ENCODE data around the gene C6orf120. TPM values are rescaled to one million over a fixed set of nuclear protein-coding genes. Genes with fewer than 3 reads are reported as not detected.

Gene C6orf120
- total RNA-seq, 1 donor from 2014 or later = 42.9 TPM

- peaks cover 1% of the 10 kb centered on the region for H3K36me3 ChIP-seq (ENCODE audit: control insufficient read depth, insufficient read depth, low read length)
- DNase-seq (ENCODE audit: low read depth) = no peak
- no peak for TF ChIP-seq CTCF (IDR thresholded peaks at IDR 0.05; ENCODE audit: insufficient read depth, low read length, poor library complexity, severe bottlenecking)
Observed at GRCh38 chr6:169664227-169664626, 37.7 kb upstream of the C6orf120 start.

GRCh38 chr6:169665289-169665688 is 36.6 kb upstream of the C6orf120 start:
- no peak for DNase-seq (ENCODE audit: low read depth)
- no peak for TF ChIP-seq CTCF (IDR thresholded peaks at IDR 0.05; ENCODE audit: insufficient read depth, low read length, poor library complexity, severe bottlenecking)

More at GRCh38 chr6:169664227-169664626, 37.7 kb upstream of the C6orf120 start:
- Histone ChIP-seq H3K27me3 (ENCODE audit: control insufficient read depth, insufficient read depth, low read length) (no peaks in the 10 kb centered on the region), H3K4me3 (ENCODE audit: low read depth, low read length) (no peak overlapping the region)

GRCh38 chr6:169666441-169666840 is 35.5 kb upstream of the C6orf120 start:
- DNase-seq (ENCODE audit: low read depth) = no peak
- no peak for TF ChIP-seq CTCF (IDR thresholded peaks at IDR 0.05; ENCODE audit: insufficient read depth, low read length, poor library complexity, severe bottlenecking)
- no peaks in the 10 kb centered on the region for H3K27me3 ChIP-seq (ENCODE audit: control insufficient read depth, insufficient read depth, low read length)
- no peak overlapping the region for H3K4me3 ChIP-seq (ENCODE audit: low read depth, low read length)
- no peaks in the 10 kb centered on the region for H3K36me3 ChIP-seq (ENCODE audit: control insufficient read depth, insufficient read depth, low read length)

More at GRCh38 chr6:169665289-169665688, 36.6 kb upstream of the C6orf120 start:
- Histone ChIP-seq H3K36me3 (ENCODE audit: control insufficient read depth, insufficient read depth, low read length) (peaks cover 1% of the 10 kb centered on the region), H3K27me3 (ENCODE audit: control insufficient read depth, insufficient read depth, low read length) (no peaks in the 10 kb centered on the region), H3K4me3 (ENCODE audit: low read depth, low read length) (no peak overlapping the region)

GRCh38 chr6:169667716-169668115 is 34.2 kb upstream of the C6orf120 start:
- no peak for TF ChIP-seq CTCF (IDR thresholded peaks at IDR 0.05; ENCODE audit: insufficient read depth, low read length, poor library complexity, severe bottlenecking)
- no peak for DNase-seq (ENCODE audit: low read depth)
- H3K36me3 ChIP-seq (ENCODE audit: control insufficient read depth, insufficient read depth, low read length) = no peaks in the 10 kb centered on the region

GRCh38 chr6:169668203-169668847 is 33.6 kb upstream of the C6orf120 start:
- Histone ChIP-seq H3K27me3 (ENCODE audit: control insufficient read depth, insufficient read depth, low read length) (no peaks in the 10 kb centered on the region), H3K4me3 (ENCODE audit: low read depth, low read length) (no peak overlapping the region), H3K36me3 (ENCODE audit: control insufficient read depth, insufficient read depth, low read length) (no peaks in the 10 kb centered on the region)
- TF ChIP-seq CTCF (IDR thresholded peaks at IDR 0.05; ENCODE audit: insufficient read depth, low read length, poor library complexity, severe bottlenecking) = no peak
- DNase-seq (ENCODE audit: low read depth) = no peak

More at GRCh38 chr6:169667716-169668115, 34.2 kb upstream of the C6orf120 start:
- Histone ChIP-seq H3K27me3 (ENCODE audit: control insufficient read depth, insufficient read depth, low read length) (no peaks in the 10 kb centered on the region), H3K4me3 (ENCODE audit: low read depth, low read length) (no peak overlapping the region)

GRCh38 chr6:169669147-169669546 is 32.8 kb upstream of the C6orf120 start:
- Histone ChIP-seq H3K27me3 (ENCODE audit: control insufficient read depth, insufficient read depth, low read length) (no peaks in the 10 kb centered on the region), H3K36me3 (ENCODE audit: control insufficient read depth, insufficient read depth, low read length) (no peaks in the 10 kb centered on the region), H3K4me3 (ENCODE audit: low read depth, low read length) (no peak overlapping the region)
- no peak for DNase-seq (ENCODE audit: low read depth)
- TF ChIP-seq CTCF (IDR thresholded peaks at IDR 0.05; ENCODE audit: insufficient read depth, low read length, poor library complexity, severe bottlenecking) = no peak
